Right forelimb (tissue), 1 donor: Measurements from ENCODE around the gene NFYA.

Experiments
- DNase-seq: peaks from one replicate; pipeline ENCODE4 v3.0.0-alpha.2; 2018

Gene NFYA

DNA sequence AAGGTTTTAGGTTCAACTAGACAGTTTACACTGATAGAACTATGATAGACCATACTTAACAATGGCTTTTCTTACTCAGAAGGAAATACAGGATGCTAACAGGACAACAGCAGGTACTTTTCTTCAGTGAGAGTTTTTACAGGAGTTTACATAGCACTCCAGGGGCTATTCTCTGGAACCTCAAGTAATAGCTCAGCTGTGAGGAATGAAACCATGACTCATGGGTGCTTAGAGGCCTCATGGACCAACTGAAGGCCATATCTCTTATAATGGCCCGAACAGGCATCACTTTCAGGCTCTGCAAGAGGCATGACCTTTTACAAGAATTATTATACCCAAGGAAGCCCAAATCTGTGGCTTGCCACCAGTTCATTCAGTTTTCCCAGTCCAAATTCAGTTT is 49.6 kb downstream of the NFYA start:
- no peak for DNase-seq

GRCh38 chr6:41122918-41123317 is 50.1 kb downstream of the NFYA start:
- DNase-seq = no peak

GRCh38 chr6:41125282-41125681 is 52.5 kb downstream of the NFYA start:
- DNase-seq = no peak

DNA sequence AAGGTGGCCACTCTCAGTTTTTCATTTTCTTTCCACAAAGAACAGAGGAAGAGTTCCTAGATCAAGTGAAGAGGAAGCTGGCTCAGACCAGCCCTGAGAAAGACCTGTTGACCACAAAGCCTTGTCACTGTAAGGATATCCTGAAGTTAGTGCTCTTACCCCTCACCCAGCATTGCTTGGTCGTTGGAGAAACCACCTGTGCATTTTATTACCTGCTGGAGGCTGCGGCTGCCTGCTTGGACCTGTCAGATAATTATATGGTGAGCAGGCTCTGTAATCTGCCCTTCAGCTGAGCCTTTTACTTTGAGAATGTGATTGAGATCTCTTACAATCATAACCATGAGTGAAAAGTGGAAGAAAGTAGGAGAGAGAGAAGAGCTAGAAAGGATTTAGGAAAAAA is 59.5 kb downstream of the NFYA start:
- no peak for DNase-seq

GRCh38 chr6:41135062-41135832 is 62.5 kb downstream of the NFYA start:
- no peak for DNase-seq

GRCh38 chr6:41136911-41137310 is 64.1 kb downstream of the NFYA start:
- no peak for DNase-seq

DNA sequence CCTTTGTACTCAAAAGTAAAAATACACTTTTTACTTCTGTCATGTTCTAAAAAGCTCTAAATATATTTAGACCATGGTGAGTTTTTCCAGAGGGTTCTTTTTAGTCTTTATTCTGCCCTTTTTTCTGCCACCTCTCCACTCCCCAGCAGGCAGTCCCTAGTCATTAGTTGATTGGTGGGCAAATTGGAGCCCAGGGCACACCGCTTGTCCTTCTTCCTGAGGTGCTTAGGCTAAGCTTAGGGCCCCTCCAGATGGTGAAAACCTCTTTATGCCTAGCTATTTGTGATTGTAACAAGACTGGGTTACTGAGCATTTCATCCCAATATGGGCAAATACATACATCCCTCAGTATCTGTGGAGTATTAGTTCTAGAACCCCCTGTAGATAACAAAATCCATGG is 75.1 kb downstream of the NFYA start:
- DNase-seq = no peak
